ENCODE measurements around the gene PSME1. TPM values are rescaled to one million over a fixed set of nuclear protein-coding genes. Genes with fewer than 3 reads are reported as not detected.
A peak's percentile ranks its signal among the peaks of the same experiment; 100 is the strongest.

Gene PSME1
- total RNA-seq, 5 donors from 2014 or later (not counting 1 experiment from before 2014, with no cell fraction given): 221 to 291 (median 259) TPM

DNA sequence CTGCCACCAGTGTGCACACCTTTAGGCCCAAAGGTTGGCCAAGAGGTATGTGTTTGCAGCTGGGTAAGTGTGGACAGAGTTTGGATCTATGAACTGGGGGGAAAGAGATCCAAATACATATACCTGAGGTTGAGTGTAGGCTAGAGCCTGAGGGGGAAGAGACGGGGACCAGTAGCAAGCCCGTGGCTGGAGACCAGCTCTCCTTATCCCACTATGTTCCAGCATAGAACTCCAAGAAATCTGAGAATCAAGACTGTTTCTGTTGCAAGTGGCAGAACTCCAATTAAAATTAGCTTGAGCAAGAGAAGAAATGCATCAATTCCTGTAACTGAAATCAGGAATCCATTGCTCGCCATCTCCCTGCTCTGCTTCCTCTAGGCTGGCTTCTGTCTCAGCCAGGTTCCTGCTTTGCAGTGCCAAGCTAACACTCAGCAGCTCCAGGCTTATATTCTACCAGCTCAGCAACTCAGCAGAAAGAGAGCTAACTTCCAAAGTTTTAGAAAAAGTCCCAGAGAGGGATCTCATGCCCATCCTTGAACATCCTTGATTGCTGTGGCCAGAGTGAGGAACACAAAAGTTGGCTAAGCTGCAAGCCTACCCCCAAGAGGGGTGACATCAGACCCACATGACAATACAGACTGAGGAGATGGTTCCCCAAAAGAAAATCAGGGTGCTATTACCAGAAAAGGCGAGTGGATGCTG, 43.3 kb upstream of the PSME1 start:
- peaks cover 28 to 46% (median 39%) of the 10 kb centered on the region in 3 donors for H3K4me1 Mint-ChIP-seq
- H3K27ac ChIP-seq (ENCODE audit: low read length): no peak overlapping the region
- WGBS (ENCODE audit: insufficient coverage): 100% methylated on average over 2 of the region's 4 CpGs
- peak overlapping the region; percentile 93 to 97 (median 96) for H3K4me3 Mint-ChIP-seq
- no peaks in the 10 kb centered on the region for H3K9me3 ChIP-seq
- H3K9me3 Mint-ChIP-seq: no peaks in the 10 kb centered on the region
- H3K36me3 ChIP-seq (ENCODE audit: control insufficient read depth in 2 of 2, extremely low read depth in 1 of 2, insufficient read depth in 1 of 2, low read length in 1 of 2): peaks cover 0 to 2% of the 10 kb centered on the region in 2 donors
- no peaks in the 10 kb centered on the region for H3K27me3 Mint-ChIP-seq
- no peak overlapping the region for H3K4me3 ChIP-seq (ENCODE audit: control insufficient read depth in 1 of 2, extremely low read depth in 1 of 2, low read length in 1 of 2)
- ATAC-seq (replicated peaks in 1 of 4): no peak
- ChIA-PET POLR2A (interaction anchor here in 1 of 2 donors (0.7 kb wide), 1 partner anchor 790 kb away, joined by 3 read pairs; no protein-coding TSS in a partner anchor), CTCF (interaction anchor here in 1 of 2 donors (1.0 to 7.6 kb wide), 2 partner anchors 16 to 22 kb away, joined by 5 to 96 read pairs; partner anchors contain the start of genes DCAF11 and NRL)
- DNase-seq: no peak
- peak overlapping the region; percentile 91 to 98 for H3K27ac Mint-ChIP-seq
- H3K4me1 ChIP-seq (ENCODE audit: control insufficient read depth in 1 of 2, extremely low read depth in 1 of 2, insufficient read depth in 2 of 2, low read length in 2 of 2): peaks cover 5 to 26% of the 10 kb centered on the region in 2 experiments
- no peaks in the 10 kb centered on the region for H3K27me3 ChIP-seq (replicated peaks in 1 of 2; ENCODE audit: control insufficient read depth in 2 of 2, extremely low read depth in 1 of 2, insufficient read depth in 2 of 2, low read length in 1 of 2)
- peaks cover 4% of the 10 kb centered on the region for H3K36me3 Mint-ChIP-seq

DNA sequence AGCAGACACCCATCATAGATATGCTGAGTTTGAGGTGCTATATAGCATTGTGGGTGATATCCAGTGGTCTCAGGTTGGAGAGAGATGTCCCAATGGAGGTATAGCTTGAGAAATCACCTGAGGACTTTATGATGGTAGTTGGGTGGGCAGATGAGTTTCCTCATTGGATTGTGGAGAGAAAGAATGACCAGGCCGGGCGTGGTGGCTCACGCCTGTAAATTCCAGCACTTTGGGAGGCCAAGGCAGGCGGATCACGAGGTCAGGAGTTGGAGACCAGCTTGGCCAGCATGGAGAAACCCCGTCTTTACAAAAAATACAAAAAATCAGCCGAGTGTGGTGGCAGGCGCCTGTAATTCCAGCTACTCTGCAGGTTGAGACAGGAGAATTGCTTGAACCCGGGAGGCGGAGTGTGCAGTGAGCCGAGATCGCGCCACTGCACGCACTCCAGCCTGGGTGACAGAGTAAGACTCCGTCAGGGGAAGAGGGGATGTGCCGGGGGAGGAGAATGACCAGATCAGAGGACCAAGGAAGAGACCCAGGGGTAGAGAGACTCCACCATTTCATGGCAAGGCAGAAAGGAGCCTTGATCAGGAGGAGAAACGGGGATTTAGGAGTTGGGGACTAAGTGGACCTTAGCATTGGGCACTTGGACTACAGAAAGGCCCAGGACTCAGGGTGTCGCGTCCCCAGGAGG, 42.6 kb upstream of the PSME1 start:
- H3K4me3 Mint-ChIP-seq: peak overlapping the region; percentile 93 to 97 (median 96)
- peaks cover 28 to 46% (median 39%) of the 10 kb centered on the region in 3 donors for H3K4me1 Mint-ChIP-seq
- Histone ChIP-seq H3K4me3 (ENCODE audit: control insufficient read depth in 1 of 2, extremely low read depth in 1 of 2, low read length in 1 of 2) (peak overlapping the region; percentile 79 to 92), H3K27me3 (replicated peaks in 1 of 2; ENCODE audit: control insufficient read depth in 2 of 2, extremely low read depth in 1 of 2, insufficient read depth in 2 of 2, low read length in 1 of 2) (no peaks in the 10 kb centered on the region), H3K4me1 (ENCODE audit: control insufficient read depth in 1 of 2, extremely low read depth in 1 of 2, insufficient read depth in 2 of 2, low read length in 2 of 2) (peaks cover 5 to 26% of the 10 kb centered on the region in 2 experiments), H3K27ac (ENCODE audit: low read length) (peak overlapping the region; percentile 83), H3K9me3 (no peaks in the 10 kb centered on the region), H3K36me3 (ENCODE audit: control insufficient read depth in 2 of 2, extremely low read depth in 1 of 2, insufficient read depth in 1 of 2, low read length in 1 of 2) (peaks cover 2 to 5% of the 10 kb centered on the region in 2 donors)
- no peak for ATAC-seq (replicated peaks in 1 of 4)
- no peaks in the 10 kb centered on the region for H3K9me3 Mint-ChIP-seq
- 89% methylated on average over 18 of the region's 19 CpGs for WGBS (ENCODE audit: insufficient coverage)
- POLR2A ChIA-PET: interaction anchor here in 1 of 2 donors (0.6 to 0.7 kb wide), 3 partner anchors 10 to 790 kb away, joined by 3 to 4 read pairs (median 3); no protein-coding TSS in a partner anchor
- H3K27me3 Mint-ChIP-seq: no peaks in the 10 kb centered on the region
- H3K36me3 Mint-ChIP-seq: peaks cover 4% of the 10 kb centered on the region
- peak overlapping the region; percentile 91 to 98 for H3K27ac Mint-ChIP-seq
- CTCF ChIA-PET: interaction anchor here in 1 of 2 donors (1.0 to 7.6 kb wide), 2 partner anchors 15 to 21 kb away, joined by 5 to 96 read pairs; partner anchors contain the start of genes DCAF11 and NRL
- DNase-seq: no peak

DNA sequence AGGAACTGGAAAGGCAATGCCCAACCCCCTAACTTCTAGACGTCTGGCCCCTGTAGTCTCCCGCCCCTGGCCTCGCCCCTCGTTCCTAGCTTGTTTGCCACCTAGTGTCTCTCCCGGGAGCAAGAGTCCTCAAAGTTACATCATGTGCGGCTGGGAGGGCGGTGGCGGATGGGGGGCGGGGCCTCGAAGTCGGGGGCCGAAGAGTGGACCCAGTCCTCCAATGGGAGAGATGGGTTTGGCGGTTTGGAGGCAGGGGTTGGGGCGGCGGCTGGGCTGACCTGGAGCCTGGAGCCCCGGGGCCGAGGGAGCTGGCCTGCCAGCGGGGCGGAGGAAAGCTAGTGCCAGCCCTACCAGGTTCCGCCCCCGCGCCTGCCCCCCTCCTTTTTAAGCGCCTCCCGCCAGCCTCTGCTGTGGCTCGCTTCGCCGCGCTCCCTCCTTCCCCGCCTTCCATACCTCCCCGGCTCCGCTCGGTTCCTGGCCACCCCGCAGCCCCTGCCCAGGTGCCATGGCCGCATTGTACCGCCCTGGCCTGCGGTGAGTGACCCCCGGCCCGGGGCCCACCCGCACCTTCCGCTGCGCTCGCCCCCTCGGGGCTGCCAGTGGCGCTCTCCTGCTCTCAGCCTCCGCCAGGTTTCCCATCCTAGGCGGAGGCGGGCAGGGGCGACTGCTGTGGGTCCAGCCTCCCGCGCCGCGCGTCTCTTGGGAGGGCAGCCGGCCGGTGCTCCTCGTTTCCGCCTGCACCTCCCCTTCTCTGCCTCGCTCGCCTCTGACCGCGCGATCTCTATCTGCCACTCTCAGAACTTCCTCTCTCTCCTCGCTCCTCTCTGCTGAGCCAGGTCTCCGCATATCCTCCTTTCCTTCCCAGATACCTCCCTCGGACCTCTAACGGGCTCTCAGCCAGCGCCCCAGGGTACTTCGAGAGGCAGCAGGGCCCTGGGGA, 41.8 kb upstream of the PSME1 start, which contains the start of gene PCK2:
Gene PCK2 (plus strand): TSS at position 411 of the 940 bp plus-strand sequence. CDS start 95 bp downstream, at position 506.
- CTCF ChIA-PET: interaction anchor here (1.6 to 7.6 kb wide), 2 partner anchors 14 to 15 kb away, joined by 11 to 96 read pairs; no protein-coding TSS in a partner anchor
- H3K9me3 ChIP-seq: no peaks in the 10 kb centered on the region
- POLR2A ChIA-PET: interaction anchor here (0.6 to 1.2 kb wide), 4 partner anchors 15 to 148 kb away, joined by 3 to 4 read pairs (median 3); partner anchors contain the start of gene TINF2 (in 1 of the 2)
- peak within 1 kb of the TSS; percentile 79 to 92 for H3K4me3 ChIP-seq (ENCODE audit: control insufficient read depth in 1 of 2, extremely low read depth in 1 of 2, low read length in 1 of 2)
- peak; percentile 80 to 82 (median 80) for ATAC-seq (replicated peaks in 1 of 4)
- peak; percentile 29 to 76 (median 60) for DNase-seq
- H3K4me1 Mint-ChIP-seq: peaks cover 28 to 46% (median 39%) of the 10 kb centered on the region in 3 donors
- H3K4me3 Mint-ChIP-seq: peak within 1 kb of the TSS; percentile 93 to 97 (median 96)
- no peaks in the 10 kb centered on the region for H3K27me3 ChIP-seq (replicated peaks in 1 of 2; ENCODE audit: control insufficient read depth in 2 of 2, extremely low read depth in 1 of 2, insufficient read depth in 2 of 2, low read length in 1 of 2)
- peak within 1 kb of the TSS; percentile 98 for H3K27ac Mint-ChIP-seq
- peaks cover 4% of the 10 kb centered on the region for H3K36me3 Mint-ChIP-seq
- peaks cover 10 to 11% of the 10 kb centered on the region in 2 donors for H3K36me3 ChIP-seq (ENCODE audit: control insufficient read depth in 2 of 2, extremely low read depth in 1 of 2, insufficient read depth in 1 of 2, low read length in 1 of 2)
- H3K9me3 Mint-ChIP-seq: no peaks in the 10 kb centered on the region
- peaks cover 5 to 26% of the 10 kb centered on the region in 2 experiments for H3K4me1 ChIP-seq (ENCODE audit: control insufficient read depth in 1 of 2, extremely low read depth in 1 of 2, insufficient read depth in 2 of 2, low read length in 2 of 2)
- peak within 1 kb of the TSS; percentile 83 for H3K27ac ChIP-seq (ENCODE audit: low read length)
- H3K27me3 Mint-ChIP-seq: no peaks in the 10 kb centered on the region
- under 1% methylated on average over 50 of the region's 68 CpGs for WGBS (ENCODE audit: insufficient coverage)

DNA sequence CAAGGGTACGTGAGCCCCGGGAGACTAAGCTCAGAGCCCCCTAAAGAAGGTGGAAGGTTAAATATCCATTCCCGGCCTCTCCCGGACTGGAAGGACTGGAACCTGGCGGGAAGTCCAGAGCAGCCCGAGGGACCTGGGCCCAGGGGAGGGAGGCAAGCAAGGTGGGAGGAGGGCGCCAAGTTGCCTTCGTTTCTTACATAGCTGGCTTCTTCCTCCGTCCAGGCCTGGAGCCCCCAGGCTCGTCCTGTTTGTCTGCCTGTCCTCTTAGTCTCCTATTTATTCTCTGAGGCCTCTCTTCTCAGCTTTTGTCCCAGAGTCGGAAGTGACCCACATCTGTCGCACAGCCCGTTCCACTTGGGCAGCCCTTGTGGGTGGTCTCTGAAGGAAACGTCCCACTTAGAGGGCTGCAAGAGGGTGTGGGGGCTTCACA, 41.1 kb upstream of the PSME1 start:
- peak overlapping the region; percentile 83 for H3K27ac ChIP-seq (ENCODE audit: low read length)
- DNase-seq: peak in 3 of 35 experiments; percentile 2 to 24 (median 13)
- H3K4me1 Mint-ChIP-seq: peaks cover 28 to 41% (median 38%) of the 10 kb centered on the region in 3 donors
- peaks cover 5 to 26% of the 10 kb centered on the region in 2 experiments for H3K4me1 ChIP-seq (ENCODE audit: control insufficient read depth in 1 of 2, extremely low read depth in 1 of 2, insufficient read depth in 2 of 2, low read length in 2 of 2)
- ATAC-seq (replicated peaks in 1 of 4): peak in 3 of 4 experiments; percentile 4 to 12 (median 11)
- peak overlapping the region; percentile 93 to 97 (median 96) for H3K4me3 Mint-ChIP-seq
- peaks cover 9% of the 10 kb centered on the region for H3K36me3 Mint-ChIP-seq
- CTCF ChIA-PET: interaction anchor here (0.9 to 7.6 kb wide), 3 partner anchors 14 to 15 kb away, joined by 4 to 96 read pairs (median 11); no protein-coding TSS in a partner anchor
- H3K4me3 ChIP-seq (ENCODE audit: control insufficient read depth in 1 of 2, extremely low read depth in 1 of 2, low read length in 1 of 2): peak overlapping the region; percentile 79 to 92
- no peaks in the 10 kb centered on the region for H3K9me3 ChIP-seq
- POLR2A ChIA-PET: interaction anchor here (0.6 to 1.2 kb wide), 3 partner anchors 14 to 148 kb away, joined by 3 read pairs; partner anchors contain the start of gene TINF2 (in 1 of the 2)
- 0% methylated on average over 13 of the region's 14 CpGs for WGBS (ENCODE audit: insufficient coverage)
- peak overlapping the region; percentile 98 for H3K27ac Mint-ChIP-seq
- no peaks in the 10 kb centered on the region for H3K27me3 Mint-ChIP-seq
- H3K27me3 ChIP-seq (replicated peaks in 1 of 2; ENCODE audit: control insufficient read depth in 2 of 2, extremely low read depth in 1 of 2, insufficient read depth in 2 of 2, low read length in 1 of 2): no peaks in the 10 kb centered on the region
- peaks cover 10 to 17% of the 10 kb centered on the region in 2 donors for H3K36me3 ChIP-seq (ENCODE audit: control insufficient read depth in 2 of 2, extremely low read depth in 1 of 2, insufficient read depth in 1 of 2, low read length in 1 of 2)
- no peaks in the 10 kb centered on the region for H3K9me3 Mint-ChIP-seq

DNA sequence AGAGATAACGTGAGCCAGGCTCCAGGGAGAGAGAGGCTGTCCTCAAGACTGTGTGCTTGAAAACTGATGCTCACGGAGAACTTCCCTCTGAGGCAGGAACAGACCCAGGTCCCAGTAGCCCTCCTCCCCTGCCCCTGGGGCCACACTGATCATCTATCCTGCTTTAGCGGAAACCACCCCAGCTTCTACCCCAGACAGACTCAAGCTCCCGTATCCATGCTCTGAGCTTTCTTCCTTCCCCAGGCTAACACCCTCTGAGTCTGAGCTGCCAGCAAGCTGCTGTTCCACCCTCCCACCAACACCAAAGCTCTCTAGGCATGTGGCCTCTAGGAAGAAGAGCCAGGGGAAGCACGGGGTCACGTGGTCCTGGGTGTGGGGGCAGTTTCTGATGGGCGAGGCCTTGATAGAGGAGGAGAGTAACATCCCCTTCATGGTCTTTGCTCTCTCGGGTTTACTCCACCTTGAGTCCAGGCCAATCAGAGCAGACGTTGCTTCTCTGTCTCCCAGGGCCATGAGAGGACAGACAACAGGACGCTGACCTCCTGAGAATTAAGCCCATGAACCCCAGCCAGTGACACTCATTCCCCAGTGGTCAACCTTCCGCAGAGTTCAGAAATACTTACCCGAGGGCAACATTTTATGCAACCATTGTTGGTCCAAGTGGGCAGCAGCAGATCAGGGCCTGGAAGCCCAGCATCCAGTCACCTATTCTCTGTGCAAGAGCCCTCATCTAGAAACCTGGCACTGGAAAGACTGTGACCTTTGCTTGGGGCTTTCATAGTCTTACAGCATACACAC, 40.5 kb upstream of the PSME1 start:
- WGBS (ENCODE audit: insufficient coverage): 34% methylated on average over 9 of the region's 12 CpGs
- Mint-ChIP-seq H3K27ac (peak overlapping the region; percentile 98), H3K4me3 (peak overlapping the region; percentile 93 to 97 (median 96)), H3K27me3 (no peaks in the 10 kb centered on the region), H3K36me3 (peaks cover 16% of the 10 kb centered on the region), H3K9me3 (no peaks in the 10 kb centered on the region), H3K4me1 (peaks cover 26 to 36% (median 35%) of the 10 kb centered on the region in 3 donors)
- Histone ChIP-seq H3K27ac (ENCODE audit: low read length) (peak overlapping the region; percentile 83), H3K4me1 (ENCODE audit: control insufficient read depth in 1 of 2, extremely low read depth in 1 of 2, insufficient read depth in 2 of 2, low read length in 2 of 2) (peaks cover 5 to 23% of the 10 kb centered on the region in 2 experiments), H3K9me3 (no peaks in the 10 kb centered on the region), H3K4me3 (ENCODE audit: control insufficient read depth in 1 of 2, extremely low read depth in 1 of 2, low read length in 1 of 2) (peak overlapping the region; percentile 79 to 92), H3K36me3 (ENCODE audit: control insufficient read depth in 2 of 2, extremely low read depth in 1 of 2, insufficient read depth in 1 of 2, low read length in 1 of 2) (peaks cover 10 to 23% of the 10 kb centered on the region in 2 donors), H3K27me3 (replicated peaks in 1 of 2; ENCODE audit: control insufficient read depth in 2 of 2, extremely low read depth in 1 of 2, insufficient read depth in 2 of 2, low read length in 1 of 2) (no peaks in the 10 kb centered on the region)
- DNase-seq: peak in 7 of 35 experiments; percentile 11 to 44 (median 18)
- ChIA-PET CTCF (interaction anchor here (0.9 to 7.6 kb wide), 3 partner anchors 13 to 15 kb away, joined by 4 to 96 read pairs (median 11); no protein-coding TSS in a partner anchor), POLR2A (interaction anchor here (0.6 to 1.2 kb wide), 3 partner anchors 13 to 147 kb away, joined by 3 read pairs; partner anchors contain the start of gene TINF2 (in 1 of the 2))
- peak in 1 of 4 experiments; percentile 15 for ATAC-seq (replicated peaks in 1 of 4)
